OCI-LY3 (cell line): ENCODE results near the gene ROBO2.

Source experiments
- CTCF ChIP-seq: fragments of 200-600, 300-600 bp; sonication (generic); IDR thresholded peaks from 2 replicates; pipeline ENCODE4 v1.5.1; 2014; ENCODE audit warnings: antibody characterized with exemption, low read length, low read depth
- EZH2phosphoT487 ChIP-seq: fragments of 200-600 bp; shearing (Covaris generic); IDR thresholded peaks from 2 replicates; pipeline ENCODE4 v1.6.1; 2018; ENCODE audit warnings: antibody characterized with exemption, mixed run types, low read depth

GRCh38 chr3:77189258-77189657 lies 149.4 kb downstream of the ROBO2 start:
- TF ChIP-seq CTCF, result no peak
- no peak for TF ChIP-seq EZH2phosphoT487
